HG03139 (cell line): Measurements from ENCODE around the gene SLIT3.
"Not testable (repeated sequence)": the region's sequence is repeated elsewhere in the genome, so short reads cannot be mapped to it uniquely, and the experiment has no call there.

Experiments
- ATAC-seq: cut with Tn5 transposase; IDR thresholded peaks from one replicate; pipeline ENCODE4 v1.9.1; 2021; ENCODE audit not compliant: unreplicated experiment

Gene SLIT3

GRCh38 chr5:168752416-168753190 lies 548.3 kb downstream of the SLIT3 start:
- no peak for ATAC-seq

GRCh38 chr5:168752012-168752411 lies 548.9 kb downstream of the SLIT3 start:
- no peak for ATAC-seq

GRCh38 chr5:168750926-168751325 lies 550.0 kb downstream of the SLIT3 start:
- no peak for ATAC-seq

DNA sequence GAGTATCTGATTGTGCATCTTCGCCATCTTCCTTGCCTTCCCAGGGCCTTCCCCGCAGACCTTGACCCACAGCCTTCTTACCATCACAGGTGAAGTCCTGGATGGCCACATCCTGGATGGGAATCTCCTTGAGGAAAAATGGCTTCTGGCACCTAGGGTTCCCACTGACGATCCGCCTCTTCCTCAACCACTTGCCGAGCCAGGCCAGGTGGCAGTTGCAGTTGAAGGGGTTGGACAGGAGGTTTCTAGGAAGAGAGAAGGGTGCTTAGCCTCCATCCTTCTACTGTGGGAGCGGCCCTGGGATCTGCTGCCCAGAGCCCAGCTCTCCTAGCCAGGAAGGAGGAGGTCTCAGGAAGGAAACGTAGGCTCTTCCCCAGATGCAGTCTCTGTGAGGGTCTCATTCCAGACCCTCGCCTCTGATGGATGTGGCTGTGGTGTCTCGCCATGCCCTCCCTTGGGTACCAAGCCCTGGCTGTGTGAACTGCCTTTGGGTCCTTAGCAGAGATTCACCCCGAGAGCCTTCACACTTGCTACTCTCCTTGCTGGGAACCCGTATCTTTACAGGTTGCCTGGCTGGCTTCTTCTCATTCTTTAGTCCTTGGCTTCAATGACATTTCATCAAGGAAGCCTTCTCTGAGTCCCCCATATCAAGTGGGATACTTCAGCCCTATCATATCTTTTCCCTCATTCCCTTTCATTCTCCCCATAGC lies 551.4 kb downstream of the SLIT3 start:
- no peak for ATAC-seq

DNA sequence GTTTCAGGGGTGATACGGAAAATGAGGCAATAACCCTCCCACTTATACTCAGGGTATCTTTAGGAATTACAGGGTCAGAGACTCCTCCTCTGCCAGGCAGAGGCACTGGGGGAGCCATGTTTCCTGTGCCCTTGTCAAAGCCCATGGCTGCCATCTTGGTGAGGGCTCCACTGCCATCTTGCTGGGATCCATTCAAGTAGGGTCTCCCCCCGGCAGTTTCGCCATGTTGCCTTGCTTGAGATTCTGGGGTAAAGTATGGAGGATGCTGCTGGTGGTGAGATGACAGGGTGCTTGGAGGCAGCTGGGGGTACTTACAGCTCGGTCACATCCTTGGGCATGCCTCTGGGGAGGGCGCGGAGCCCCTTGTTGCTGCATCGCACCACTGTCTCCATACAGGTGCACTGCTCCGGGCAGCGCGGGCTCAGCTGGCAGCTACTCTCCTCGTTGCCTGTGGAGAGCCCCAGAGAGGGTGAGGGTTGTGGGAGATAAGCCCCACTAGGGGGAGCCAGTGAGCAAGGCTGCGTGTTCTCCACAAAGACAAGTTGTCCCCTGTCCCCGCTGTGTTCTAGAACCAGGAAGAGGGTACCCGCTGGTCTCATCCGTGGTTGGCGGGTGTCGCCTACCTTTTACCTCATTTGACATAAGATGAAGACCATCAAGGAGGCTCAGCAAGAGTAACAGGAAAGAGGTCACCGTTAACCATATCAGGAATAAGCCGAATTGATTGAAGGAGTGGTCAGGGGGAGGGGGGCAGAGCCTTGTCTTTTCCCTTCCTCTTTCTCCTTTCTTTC lies 552.8 kb downstream of the SLIT3 start:
- peak; percentile 64 for ATAC-seq

GRCh38 chr5:168746893-168747640 lies 553.9 kb downstream of the SLIT3 start:
- ATAC-seq, result no peak

- not testable (repeated sequence) for ATAC-seq
Measured at GRCh38 chr5:168746126-168746892, 554.6 kb downstream of the SLIT3 start.

DNA sequence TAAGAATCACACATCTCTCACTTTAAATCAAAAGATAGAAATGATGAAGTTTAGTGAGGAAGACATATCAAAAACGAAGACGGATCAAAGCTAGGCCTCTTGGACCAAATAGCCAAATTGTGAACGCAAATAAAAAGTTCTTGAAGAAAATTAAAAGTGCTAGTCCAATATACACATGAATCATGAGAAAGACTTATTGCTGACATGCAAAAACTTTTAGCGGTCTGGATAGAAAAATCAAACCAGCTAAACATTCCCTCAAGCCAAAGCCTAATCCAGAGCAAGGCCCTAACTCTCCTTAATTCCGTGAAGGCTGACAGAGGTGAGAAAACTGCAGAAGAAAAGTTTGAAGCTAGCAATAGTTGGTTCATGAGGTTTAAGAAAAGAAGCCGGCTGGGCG lies 557.3 kb downstream of the SLIT3 start:
- no peak for ATAC-seq

DNA sequence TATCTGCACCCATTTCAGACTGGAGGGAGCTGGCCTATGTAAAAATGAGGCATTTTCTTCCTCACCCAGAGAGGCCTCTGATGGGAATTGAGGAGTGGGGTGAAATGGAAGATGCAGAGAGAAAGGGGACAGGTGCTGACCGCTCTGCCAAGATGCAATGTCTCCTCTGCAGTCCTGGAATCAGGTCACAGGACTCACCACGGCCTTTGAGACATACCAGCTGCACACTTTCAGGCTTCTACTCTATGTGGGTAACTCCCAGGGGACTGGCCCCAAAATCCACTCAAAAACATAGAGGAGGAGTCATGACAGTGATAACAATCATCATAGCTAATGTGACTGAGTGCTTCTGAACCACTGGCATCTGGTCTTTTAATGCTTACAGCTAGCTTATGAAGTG lies 558.6 kb downstream of the SLIT3 start:
- not testable (repeated sequence) for ATAC-seq

DNA sequence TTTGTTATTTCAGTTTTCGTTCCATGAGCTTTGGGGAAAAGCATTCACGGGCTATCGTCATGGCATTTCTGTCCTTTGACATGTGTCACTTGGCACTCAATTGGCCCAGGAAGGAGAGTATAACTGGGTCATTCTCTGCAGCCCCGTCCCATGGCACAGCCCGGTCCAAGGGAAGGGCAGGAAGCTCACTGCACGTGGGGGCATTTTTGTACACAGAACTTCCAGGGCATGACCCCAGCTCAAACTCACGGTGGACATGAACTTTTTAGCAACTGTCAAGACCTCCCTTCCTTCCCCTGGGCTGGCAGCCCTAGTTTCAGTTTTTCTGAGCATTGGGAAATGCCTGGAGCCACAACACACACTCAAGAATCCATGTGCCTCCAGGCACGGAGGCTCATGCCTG lies 560.1 kb downstream of the SLIT3 start:
- ATAC-seq, result no peak

- ATAC-seq, result no peak
Measured at GRCh38 chr5:168740092-168740800, 560.7 kb downstream of the SLIT3 start.

DNA sequence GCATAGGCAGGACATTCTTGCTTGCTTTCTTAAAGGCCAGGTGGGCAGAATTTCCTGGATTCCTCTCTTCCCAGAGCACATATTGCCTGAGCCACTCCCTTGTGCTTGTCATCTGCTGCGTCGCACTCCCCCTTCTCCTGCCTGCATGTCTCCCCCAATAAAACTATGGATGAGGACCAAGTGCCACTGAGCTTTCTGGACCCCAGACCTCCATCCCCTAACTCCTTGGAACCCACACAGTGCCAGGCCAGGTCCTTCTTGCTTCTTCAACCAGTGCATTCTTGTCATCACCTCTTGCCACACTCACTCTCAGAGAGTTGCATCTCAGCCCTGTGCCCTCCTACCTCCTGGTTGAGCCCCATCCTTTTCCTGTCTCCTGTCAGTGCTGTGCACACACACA lies 563.9 kb downstream of the SLIT3 start:
- ATAC-seq, result no peak

DNA sequence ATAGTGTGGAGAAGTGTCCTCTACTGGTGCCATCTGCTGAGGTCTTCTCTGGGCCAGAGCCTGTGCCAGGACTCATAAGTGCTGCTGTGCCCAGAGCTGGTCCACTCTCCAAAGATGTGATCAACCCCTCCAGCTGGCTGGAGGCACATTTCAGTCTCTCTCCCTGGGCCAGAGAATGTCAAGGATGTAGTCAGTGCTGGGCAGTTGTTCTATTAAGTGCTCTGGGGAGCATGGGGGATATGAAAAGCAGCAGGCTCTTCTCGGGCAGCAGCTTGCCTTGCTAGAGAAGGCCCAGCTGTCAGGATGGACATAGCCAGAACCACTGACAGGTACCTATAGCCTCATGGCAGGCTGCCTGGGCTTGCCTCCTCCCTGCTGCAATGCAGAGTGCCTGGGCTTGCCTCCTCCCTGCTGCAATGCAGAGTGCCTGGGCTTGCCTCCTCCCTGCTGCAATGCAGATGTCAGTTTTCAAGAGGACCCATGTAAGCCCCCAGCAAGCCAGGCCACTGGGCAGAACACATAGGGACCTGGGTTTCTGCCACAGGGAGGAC lies 564.6 kb downstream of the SLIT3 start:
- no peak for ATAC-seq

DNA sequence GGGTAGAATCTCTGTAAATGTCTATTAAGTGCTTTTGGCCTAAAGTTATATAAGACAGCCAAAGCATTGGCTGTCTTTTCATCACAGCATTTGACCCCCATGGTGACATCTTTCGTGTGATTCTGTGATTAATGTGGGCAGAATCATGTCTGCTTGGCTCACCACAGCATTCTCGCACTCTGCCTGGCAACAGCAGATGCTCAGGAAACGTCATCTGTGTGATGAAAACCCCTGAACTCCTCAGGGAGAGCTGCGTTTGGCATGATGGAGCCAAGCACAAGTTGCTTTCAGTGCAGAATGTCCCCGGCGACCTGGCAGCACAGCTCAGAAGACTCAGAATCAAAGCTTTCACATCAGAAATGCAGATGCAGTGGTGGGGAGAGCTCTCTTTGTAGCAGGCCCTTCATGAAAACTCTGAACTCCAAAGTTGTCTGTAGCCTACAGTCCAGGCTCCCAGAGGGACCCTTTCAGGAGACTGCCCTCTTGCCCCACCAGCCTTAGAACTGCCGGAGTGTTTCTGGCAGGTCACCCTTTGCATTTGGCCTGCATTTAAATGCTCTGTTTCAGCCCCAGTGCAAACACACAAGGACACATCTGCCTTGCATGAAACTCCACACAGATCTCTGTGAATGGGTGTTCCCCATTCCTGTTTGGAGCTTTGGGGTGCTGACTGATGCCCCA lies 566.2 kb downstream of the SLIT3 start:
- no peak for ATAC-seq

- no peak for ATAC-seq
Measured at GRCh38 chr5:168734119-168734518, 566.8 kb downstream of the SLIT3 start.

DNA sequence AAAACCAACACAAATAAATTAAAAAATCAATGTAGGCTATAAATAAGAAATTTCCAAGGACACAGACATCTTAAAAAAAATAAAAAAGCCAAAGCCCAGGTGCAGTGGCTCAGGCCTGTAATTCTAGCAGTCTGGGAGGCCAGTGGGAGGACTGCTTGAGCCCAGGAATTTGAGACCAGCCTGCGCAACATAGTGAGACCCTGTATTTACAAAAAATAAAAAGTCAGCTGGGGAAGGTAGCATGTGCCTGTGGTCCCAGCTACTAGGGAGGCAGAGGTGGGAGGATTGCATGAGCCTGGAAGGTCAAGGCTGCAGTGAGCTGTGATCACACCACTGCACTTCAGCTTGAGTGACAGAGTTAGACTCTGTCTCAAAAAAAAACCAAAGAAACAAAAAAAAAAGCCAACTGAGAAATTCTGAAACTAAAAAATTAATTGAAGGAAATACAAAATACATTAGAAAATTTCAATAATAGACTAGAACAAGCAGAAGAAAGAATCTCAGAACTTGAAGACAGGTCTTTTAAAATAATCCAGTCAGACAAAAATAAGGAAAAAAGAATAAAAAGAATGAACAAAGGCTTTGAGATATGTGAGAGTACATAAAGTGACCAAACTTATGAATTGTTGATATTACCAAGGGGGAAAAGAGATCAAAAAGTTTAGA lies 572.3 kb downstream of the SLIT3 start:
- no peak for ATAC-seq

- ATAC-seq, result no peak
Measured at GRCh38 chr5:168727547-168727946, 573.4 kb downstream of the SLIT3 start.

DNA sequence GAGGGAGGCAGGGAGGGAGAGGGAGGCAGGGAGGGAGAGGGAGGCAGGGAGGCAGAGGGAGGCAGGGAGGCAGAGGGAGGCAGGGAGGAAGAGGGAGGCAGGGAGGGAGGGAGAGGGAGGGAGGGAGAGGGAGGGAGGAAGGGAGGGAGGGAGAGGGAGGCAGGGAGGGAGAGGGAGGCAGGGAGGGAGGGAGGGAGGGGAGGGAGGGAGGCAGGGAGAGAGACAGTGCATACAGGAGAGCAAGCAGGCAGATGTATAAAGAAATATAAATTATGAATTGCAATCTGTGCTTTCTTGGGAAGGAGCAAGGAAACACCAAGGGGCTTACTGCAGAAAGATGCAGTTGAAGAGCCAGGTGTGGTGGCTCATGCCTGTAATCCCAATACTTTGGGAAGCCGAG lies 574.6 kb downstream of the SLIT3 start:
- ATAC-seq, result no peak
